Posterior cingulate gyrus (tissue), 11 donors: ENCODE measurements around the gene SPEM1.

Source experiments
- DNase-seq, 10 donors: peaks; one replicate each; pipeline versions ENCODE4 v3.0.0 to v3.0.0-alpha.2; 2020 to 2021; ENCODE audit warnings: mixed read lengths in 3 of 10
- intact Hi-C: fragments of 100-400 bp; cut with DNase I; formaldehyde crosslinking; loops from one replicate; pipeline ENCODE4 v1.15.1; 2023

Gene SPEM1

GRCh38 chr17:7414837-7415236 lies 5.3 kb upstream of the SPEM1 start:
- intact Hi-C loops = no loop called here
- no peak for DNase-seq

- intact Hi-C loops = no loop called here
- DNase-seq = peak in 1 of 10 donors; percentile 76
These were observed 4.3 kb upstream of the SPEM1 start for GRCh38 chr17:7415784-7416183.

GRCh38 chr17:7416323-7416722 lies 3.8 kb upstream of the SPEM1 start:
- DNase-seq = no peak
- intact Hi-C loops = no loop called here

GRCh38 chr17:7417056-7417655 lies 3.0 kb upstream of the SPEM1 start:
- peak in 1 of 10 donors; percentile 72 for DNase-seq
- intact Hi-C loops = no loop called here

GRCh38 chr17:7418472-7419152 lies 1.5 kb upstream of the SPEM1 start:
- DNase-seq = peak in 1 of 10 donors; percentile 78
- intact Hi-C loops = no loop called here

- peak in 1 of 10 donors; percentile 78 for DNase-seq
These were observed 1.1 kb downstream of the SPEM1 start for GRCh38 chr17:7421186-7421585.

GRCh38 chr17:7423679-7424078 lies 3.6 kb downstream of the SPEM1 start:
- intact Hi-C loops = no loop called here
- no peak for DNase-seq

More at GRCh38 chr17:7421186-7421585, 1.1 kb downstream of the SPEM1 start:
- intact Hi-C loops = no loop called here

GRCh38 chr17:7425316-7425715 lies 5.2 kb downstream of the SPEM1 start, which contains the start of gene SPEM2:
Gene SPEM2, plus strand, starts transcription at chr17:7425616. Its CDS starts 73 bp downstream, at chr17:7425689.
- no peak for DNase-seq
- intact Hi-C loops = no loop called here

GRCh38 chr17:7425756-7426155 lies 5.6 kb downstream of the SPEM1 start:
- intact Hi-C loops = no loop called here
- no peak for DNase-seq

GRCh38 chr17:7426203-7426863 lies 6.2 kb downstream of the SPEM1 start:
- intact Hi-C loops = no loop called here
- peak in 1 of 10 donors; percentile 47 for DNase-seq

- DNase-seq = peak in 1 of 10 donors; percentile 75
- intact Hi-C loops = no loop called here
These were observed 6.9 kb downstream of the SPEM1 start for GRCh38 chr17:7426896-7427489.

- DNase-seq = no peak
- intact Hi-C loops = no loop called here
These were observed 7.4 kb downstream of the SPEM1 start for GRCh38 chr17:7427549-7427948.

GRCh38 chr17:7428557-7428956 lies 8.4 kb downstream of the SPEM1 start, which contains the start of gene SPEM3:
Gene SPEM3, plus strand, starts transcription at chr17:7428857. Its CDS starts 46 bp downstream, at chr17:7428903.
- intact Hi-C loops = no loop called here
- DNase-seq = no peak

GRCh38 chr17:7429722-7430121 lies 9.6 kb downstream of the SPEM1 start:
- intact Hi-C loops = loop anchor here (10.0 kb wide), 1 partner anchor 155 kb away; the partner anchor contains the start of gene MPDU1

GRCh38 chr17:7431231-7431630 lies 11.1 kb downstream of the SPEM1 start:
- no peak for DNase-seq
- intact Hi-C loops = loop anchor here (10.0 kb wide), 1 partner anchor 154 kb away; the partner anchor contains the start of gene MPDU1

More at GRCh38 chr17:7429722-7430121, 9.6 kb downstream of the SPEM1 start:
- DNase-seq = peak in 1 of 10 donors; percentile 76

GRCh38 chr17:7432296-7432695 lies 12.2 kb downstream of the SPEM1 start:
- DNase-seq = no peak
- intact Hi-C loops = loop anchor here (10.0 kb wide), 1 partner anchor 153 kb away; the partner anchor contains the start of gene MPDU1

- DNase-seq = peak in 1 of 10 donors; percentile 82
- intact Hi-C loops = loop anchor here (5.0 to 10.0 kb wide), 3 partner anchors 44 to 149 kb away; partner anchors contain the start of genes MPDU1, PLSCR3 and TMEM95
These were observed 15.8 kb downstream of the SPEM1 start for GRCh38 chr17:7435676-7436555.

- intact Hi-C loops = loop anchor here (1.0 to 10.0 kb wide), 4 partner anchors 44 to 148 kb away; partner anchors contain the start of genes MPDU1, PLSCR3, POLR2A and TMEM95
- DNase-seq = peak in 9 of 10 donors; percentile 53 to 96 (median 65)
These were observed 16.6 kb downstream of the SPEM1 start for GRCh38 chr17:7436556-7437368.
